Placental epithelial cell (primary cell): ENCODE measurements around the gene RELL1. TPM values are rescaled to one million over a fixed set of nuclear protein-coding genes. Genes with fewer than 3 reads are reported as not detected.

Source experiments
- small RNA-seq: library from RNA; depleted of rRNA; stranded (forward); fragments of <200 nt; gene quantifications from one replicate; pipeline ENCODE3, GENCODE V24; 2012
- total RNA-seq: library from RNA; depleted of rRNA; stranded (reverse); fragments of >200 nt; gene quantifications from 2 replicates; pipeline ENCODE4 v1.2.3, GENCODE V29; 2012

The RELL1 gene
- 58.9 and 76.6 TPM in 2 replicates for total RNA-seq

GRCh38 chr4:37686373-37687193, at the start of gene RELL1:
Gene RELL1 (minus strand): TSS chr4:37686376. CDS start chr4:37686287, 89 bp downstream.

Small RNA genes within 50 kb of the gene (small RNA-seq; reads per million reads assigned to genes)
- not detected for gene RF00019

Other genes starting within 250 kb of the RELL1 start
- gene PGM2, start 140.3 kb upstream of the RELL1 start, total RNA-seq: 45.1 and 53.5 TPM in 2 replicates
- gene TBC1D1, start 204.7 kb upstream of the RELL1 start, total RNA-seq: 260 and 286 TPM in 2 replicates